ENCODE data around the gene SLC16A3.

DNA sequence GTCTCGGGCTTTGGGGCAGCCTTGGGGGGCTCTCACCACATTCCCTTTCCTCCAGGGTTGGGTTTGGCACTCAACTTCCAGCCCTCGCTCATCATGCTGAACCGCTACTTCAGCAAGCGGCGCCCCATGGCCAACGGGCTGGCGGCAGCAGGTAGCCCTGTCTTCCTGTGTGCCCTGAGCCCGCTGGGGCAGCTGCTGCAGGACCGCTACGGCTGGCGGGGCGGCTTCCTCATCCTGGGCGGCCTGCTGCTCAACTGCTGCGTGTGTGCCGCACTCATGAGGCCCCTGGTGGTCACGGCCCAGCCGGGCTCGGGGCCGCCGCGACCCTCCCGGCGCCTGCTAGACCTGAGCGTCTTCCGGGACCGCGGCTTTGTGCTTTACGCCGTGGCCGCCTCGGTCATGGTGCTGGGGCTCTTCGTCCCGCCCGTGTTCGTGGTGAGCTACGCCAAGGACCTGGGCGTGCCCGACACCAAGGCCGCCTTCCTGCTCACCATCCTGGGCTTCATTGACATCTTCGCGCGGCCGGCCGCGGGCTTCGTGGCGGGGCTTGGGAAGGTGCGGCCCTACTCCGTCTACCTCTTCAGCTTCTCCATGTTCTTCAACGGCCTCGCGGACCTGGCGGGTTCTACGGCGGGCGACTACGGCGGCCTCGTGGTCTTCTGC is 8.4 kb downstream of the SLC16A3 start:
- TF ChIP-seq POLR2A (IDR thresholded peaks at IDR 0.05): no peak
- TF ChIP-seq, protein P1, sequence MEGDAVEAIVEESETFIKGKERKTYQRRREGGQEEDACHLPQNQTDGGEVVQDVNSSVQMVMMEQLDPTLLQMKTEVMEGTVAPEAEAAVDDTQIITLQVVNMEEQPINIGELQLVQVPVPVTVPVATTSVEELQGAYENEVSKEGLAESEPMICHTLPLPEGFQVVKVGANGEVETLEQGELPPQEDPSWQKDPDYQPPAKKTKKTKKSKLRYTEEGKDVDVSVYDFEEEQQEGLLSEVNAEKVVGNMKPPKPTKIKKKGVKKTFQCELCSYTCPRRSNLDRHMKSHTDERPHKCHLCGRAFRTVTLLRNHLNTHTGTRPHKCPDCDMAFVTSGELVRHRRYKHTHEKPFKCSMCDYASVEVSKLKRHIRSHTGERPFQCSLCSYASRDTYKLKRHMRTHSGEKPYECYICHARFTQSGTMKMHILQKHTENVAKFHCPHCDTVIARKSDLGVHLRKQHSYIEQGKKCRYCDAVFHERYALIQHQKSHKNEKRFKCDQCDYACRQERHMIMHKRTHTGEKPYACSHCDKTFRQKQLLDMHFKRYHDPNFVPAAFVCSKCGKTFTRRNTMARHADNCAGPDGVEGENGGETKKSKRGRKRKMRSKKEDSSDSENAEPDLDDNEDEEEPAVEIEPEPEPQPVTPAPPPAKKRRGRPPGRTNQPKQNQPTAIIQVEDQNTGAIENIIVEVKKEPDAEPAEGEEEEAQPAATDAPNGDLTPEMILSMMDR (IDR thresholded peaks at IDR 0.05): no peak

All from adrenal gland (tissue), 5 donors.